Fibroblast of lung (primary cell): ENCODE results near the gene UBE3D.

ENCODE experiments used
- EZH2 ChIP-seq: IDR thresholded peaks from 2 replicates; pipeline ENCODE4 v1.5.1; 2012; ENCODE audit warnings: low read length, control low read depth, mild to moderate bottlenecking; ENCODE audit errors: missing control alignments
- TF ChIP-seq, protein P1 (sequence below), 2 donors: IDR thresholded peaks in 1 of 2; conservative IDR thresholded peaks in 1 of 2; 1 replicate in 1 of 2; 2 replicates in 1 of 2; pipeline ENCODE4 v1.5.1; 2011 to 2012; ENCODE audit warnings: low read length in 2 of 2, control low read depth in 1 of 2, inconsistent platforms in 1 of 2, low read depth in 1 of 2, mild to moderate bottlenecking in 1 of 2

DNA sequence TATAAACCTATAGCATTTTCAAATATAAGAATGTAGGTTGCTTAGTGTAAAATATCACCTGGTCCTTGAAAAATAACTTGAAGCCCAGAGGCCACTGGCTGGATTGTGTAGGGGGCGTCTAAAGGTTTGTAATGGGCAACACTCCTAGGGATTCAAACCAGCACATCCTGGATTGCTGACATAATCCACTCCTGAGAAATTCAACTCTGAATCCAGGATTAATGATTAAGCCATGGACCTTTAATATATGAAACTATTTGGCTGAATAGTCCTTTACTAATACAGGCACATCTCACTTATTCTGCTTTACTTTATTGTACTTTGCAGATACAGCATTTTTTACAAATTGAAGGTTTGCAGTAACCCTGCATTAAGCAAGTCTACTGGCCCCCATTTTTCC is 160.8 kb downstream of the UBE3D start:
- TF ChIP-seq, protein P1, sequence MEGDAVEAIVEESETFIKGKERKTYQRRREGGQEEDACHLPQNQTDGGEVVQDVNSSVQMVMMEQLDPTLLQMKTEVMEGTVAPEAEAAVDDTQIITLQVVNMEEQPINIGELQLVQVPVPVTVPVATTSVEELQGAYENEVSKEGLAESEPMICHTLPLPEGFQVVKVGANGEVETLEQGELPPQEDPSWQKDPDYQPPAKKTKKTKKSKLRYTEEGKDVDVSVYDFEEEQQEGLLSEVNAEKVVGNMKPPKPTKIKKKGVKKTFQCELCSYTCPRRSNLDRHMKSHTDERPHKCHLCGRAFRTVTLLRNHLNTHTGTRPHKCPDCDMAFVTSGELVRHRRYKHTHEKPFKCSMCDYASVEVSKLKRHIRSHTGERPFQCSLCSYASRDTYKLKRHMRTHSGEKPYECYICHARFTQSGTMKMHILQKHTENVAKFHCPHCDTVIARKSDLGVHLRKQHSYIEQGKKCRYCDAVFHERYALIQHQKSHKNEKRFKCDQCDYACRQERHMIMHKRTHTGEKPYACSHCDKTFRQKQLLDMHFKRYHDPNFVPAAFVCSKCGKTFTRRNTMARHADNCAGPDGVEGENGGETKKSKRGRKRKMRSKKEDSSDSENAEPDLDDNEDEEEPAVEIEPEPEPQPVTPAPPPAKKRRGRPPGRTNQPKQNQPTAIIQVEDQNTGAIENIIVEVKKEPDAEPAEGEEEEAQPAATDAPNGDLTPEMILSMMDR (conservative IDR thresholded peaks at IDR 0.05 in 1 of 2, IDR thresholded peaks at IDR 0.05 in 1 of 2; ENCODE audit: low read depth in 1 of 2, low read length in 2 of 2): no peak
- TF ChIP-seq EZH2: no peak
